Measurements from ENCODE around the gene SPEN. TPM values are rescaled to one million over a fixed set of nuclear protein-coding genes. Genes with fewer than 3 reads are reported as not detected.

Gene SPEN
- total and polyA plus RNA-seq, 9 of the 15 experiments (the other 6 are each of a cell fraction or from before 2014, with no cell fraction given), result 5.7 to 87.5 (median 27.2) TPM

GRCh38 chr1:15866721-15867201 lies 19.3 kb downstream of the SPEN start (continued):
- TF ChIP-seq IRF9 (tag; IDR thresholded peaks at IDR 0.05), result peak; percentile 90
- TF ChIP-seq GABPB1 (CRISPR knock-in tag; IDR thresholded peaks at IDR 0.05), result no peak
- no peak for TF ChIP-seq ZNF3 (CRISPR knock-in tag; IDR thresholded peaks at IDR 0.05)
- TF ChIP-seq EP400 (IDR thresholded peaks at IDR 0.05), result peak; percentile 19; the same call in 1 of the 2 replicates
- TF ChIP-seq ZNF586 (CRISPR knock-in tag; conservative IDR thresholded peaks at IDR 0.05), result no peak
- no peak for TF ChIP-seq MAX (CRISPR knock-in tag; IDR thresholded peaks at IDR 0.05)
- peak; percentile 88 to 91 for TF ChIP-seq TRIM24 (IDR thresholded peaks at IDR 0.05)
- no peak for TF ChIP-seq SNIP1 (IDR thresholded peaks at IDR 0.05; ENCODE audit: low read depth)
- TF ChIP-seq E2F1 (CRISPR knock-in tag; IDR thresholded peaks at IDR 0.05), result no peak
- no peak for TF ChIP-seq ZBTB26 (CRISPR knock-in tag; IDR thresholded peaks at IDR 0.05)
- no peak for TF ChIP-seq ARID2 (IDR thresholded peaks at IDR 0.05)
- no peak for TF ChIP-seq SRSF9 (IDR thresholded peaks at IDR 0.05; ENCODE audit: borderline replicate concordance, low read depth, low read length)
- no peak for TF ChIP-seq ZNF175 (CRISPR knock-in tag; IDR thresholded peaks at IDR 0.05; ENCODE audit: low read depth)
- no peak for TF ChIP-seq ZNF398 (CRISPR knock-in tag; IDR thresholded peaks at IDR 0.05)
- TF ChIP-seq RBFOX2 (IDR thresholded peaks at IDR 0.05; ENCODE audit: low read depth, low read length), result no peak
- TF ChIP-seq BRF2 (IDR thresholded peaks at IDR 0.05; ENCODE audit: borderline replicate concordance, insufficient read depth, insufficient read length), result no peak
- TF ChIP-seq HES1 (IDR thresholded peaks at IDR 0.05; ENCODE audit: low read depth), result no peak
- no peak for TF ChIP-seq E2F8 (IDR thresholded peaks at IDR 0.05; ENCODE audit: low read depth, partially characterized antibody)

Measured in K562 (cell line).